CD4-positive, alpha-beta T cell (primary cell): ENCODE data around the gene DENND2C. TPM values are rescaled to one million over a fixed set of nuclear protein-coding genes. Genes with fewer than 3 reads are reported as not detected.

Experiments
- ATAC-seq: fragments of 200-7000 bp; cut with Tn5 transposase; one replicate; pipeline ENCODE4 v1.10.0; 2022; ENCODE audit warnings: mild to moderate bottlenecking; ENCODE audit not compliant: poor library complexity
- CTCF ChIA-PET: fragments of 350-600 bp; sonication (Branson Sonifier 250); formaldehyde crosslinking; loops from one replicate; lab custom pipeline; 2021; ENCODE audit warnings: antibody characterized with exemption, inconsistent platforms; lab: Charles Lee
- POLR2A ChIA-PET: fragments of 350-600 bp; sonication (Branson Sonifier 250); formaldehyde crosslinking; loops from one replicate; lab custom pipeline; 2021; ENCODE audit warnings: antibody characterized with exemption, inconsistent platforms; lab: Charles Lee
- DNase-seq, 14 experiments: peaks; one replicate each; pipeline ENCODE4 v3.0.0-alpha.2; 2013 to 2020; ENCODE audit warnings: mixed read lengths in 2 of 14
- H3K27ac ChIP-seq, 2 donors: one replicate each; pipeline versions ENCODE4 v1.5.1 to v1.7.0; 2013; ENCODE audit warnings: low read length in 2 of 2, low read depth in 1 of 2, mild to moderate bottlenecking in 1 of 2
- H3K27me3 ChIP-seq, 2 experiments: 1 replicate in 1 of 2; 2 replicates in 1 of 2; pipeline versions ENCODE4 v1.6.1 to v1.7.0; 2013; ENCODE audit warnings: low read length in 2 of 2, control low read depth in 1 of 2, mild to moderate bottlenecking in 1 of 2, moderate library complexity in 1 of 2; ENCODE audit not compliant: insufficient read depth in 2 of 2, control insufficient read depth in 1 of 2
- H3K36me3 ChIP-seq: one replicate; pipeline ENCODE4 v1.6.1; 2013; ENCODE audit warnings: low read length, control low read depth; ENCODE audit not compliant: insufficient read depth
- H3K4me1 ChIP-seq: one replicate; pipeline ENCODE4 v1.6.1; 2013; ENCODE audit warnings: low read length, control low read depth; ENCODE audit not compliant: insufficient read depth
- H3K4me3 ChIP-seq: one replicate; pipeline ENCODE4 v1.5.1; 2013; ENCODE audit warnings: mild to moderate bottlenecking, low read length, moderate library complexity
- H3K9me3 ChIP-seq, 2 experiments: 1 replicate in 1 of 2; 2 replicates in 1 of 2; pipeline versions ENCODE4 v1.6.1 to v1.7.0; 2013; ENCODE audit warnings: low read length in 2 of 2, mild to moderate bottlenecking in 2 of 2, control low read depth in 1 of 2, moderate library complexity in 1 of 2; ENCODE audit not compliant: control insufficient read depth in 1 of 2, insufficient read depth in 1 of 2
- H3K27ac Mint-ChIP-seq: one replicate; pipeline ENCODE4 v1.8.0; 2020; ENCODE audit warnings: mixed read lengths
- H3K27me3 Mint-ChIP-seq: one replicate; pipeline ENCODE4 v1.8.0; 2021; ENCODE audit warnings: mixed read lengths
- H3K36me3 Mint-ChIP-seq: one replicate; pipeline ENCODE4 v1.8.0; 2021; ENCODE audit warnings: low read depth, mixed read lengths
- H3K4me1 Mint-ChIP-seq: one replicate; pipeline ENCODE4 v1.8.0; 2021; ENCODE audit warnings: low read depth, mixed read lengths
- H3K4me3 Mint-ChIP-seq: one replicate; pipeline ENCODE4 v1.8.0; 2020; ENCODE audit warnings: mild to moderate bottlenecking, mixed read lengths
- H3K9me3 Mint-ChIP-seq: one replicate; pipeline ENCODE4 v1.8.0; 2020; ENCODE audit warnings: mixed read lengths
- CTCF ChIP-seq: fragments of 200-600 bp; IDR thresholded peaks from one replicate; pipeline ENCODE4 v1.8.0; 2022; ENCODE audit warnings: antibody characterized with exemption, mild to moderate bottlenecking
- intact Hi-C, 2 experiments: fragments of 100-400 bp; cut with DNase I in 1 of 2; cut with micrococcal nuclease in 1 of 2; formaldehyde crosslinking; loops; one replicate each; pipeline versions ENCODE4 v1.15.1 to v1.9.0; 2023 to 2025; cut with DNase I, micrococcal nuclease
- total RNA-seq, 174 experiments: library from RNA in 2 of 174; stranded (reverse) in 2 of 174; gene quantifications; one replicate each; pipeline ENCODE4 v1.2.3 and lab custom pipeline; 2021 to 2026

The DENND2C gene
- total RNA-seq, 2 experiments from 2014 or later: 1.6 to 2.0 TPM

DNA sequence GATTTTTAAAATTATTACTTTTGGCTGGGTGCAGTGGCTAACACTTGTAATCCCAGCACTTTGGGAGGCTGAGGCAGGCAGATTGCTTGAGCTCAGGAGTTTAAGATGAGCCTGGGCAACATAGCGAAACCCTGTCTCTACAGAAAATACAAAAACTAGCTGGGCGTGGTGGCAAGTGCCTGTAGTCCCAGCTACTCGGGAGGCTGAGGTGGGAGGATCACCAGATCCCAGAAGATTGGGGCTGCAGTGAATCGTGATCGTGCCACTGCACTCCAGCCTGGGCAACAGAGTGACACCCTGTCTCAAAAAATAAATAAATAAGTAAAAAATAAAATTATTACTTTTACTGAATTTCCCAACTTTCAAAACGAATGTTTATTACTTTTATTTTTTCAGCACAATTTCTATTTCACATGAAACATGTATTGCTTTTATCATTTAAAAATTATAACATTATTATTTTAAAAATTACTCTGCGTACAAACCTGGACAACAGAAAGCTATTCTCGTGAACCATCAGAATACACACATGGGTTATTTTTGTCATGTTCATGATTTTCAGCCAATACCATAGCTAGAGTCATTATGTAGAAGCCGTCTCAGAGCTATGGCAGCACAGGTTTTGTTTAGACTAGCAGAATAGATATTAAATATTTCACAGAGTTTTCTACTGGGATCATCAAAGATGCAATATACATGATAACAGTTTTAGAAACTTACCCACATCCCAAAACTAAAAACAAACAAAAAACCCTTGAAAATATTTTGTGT is 24.9 kb upstream of the DENND2C start:
- Mint-ChIP-seq H3K4me1 (no peaks in the 10 kb centered on the region), H3K27me3 (peaks cover 25% of the 10 kb centered on the region), H3K9me3 (no peaks in the 10 kb centered on the region), H3K36me3 (no peaks in the 10 kb centered on the region), H3K4me3 (no peak overlapping the region), H3K27ac (no peak overlapping the region)
- Histone ChIP-seq H3K9me3 (no peaks in the 10 kb centered on the region), H3K27ac (no peak overlapping the region), H3K36me3 (no peaks in the 10 kb centered on the region), H3K4me3 (no peak overlapping the region), H3K27me3 (no peaks in the 10 kb centered on the region), H3K4me1 (no peaks in the 10 kb centered on the region)
- CTCF ChIA-PET: interaction anchor here (1.2 kb wide), 1 partner anchor 8 kb away, joined by 4 read pairs; no protein-coding TSS in a partner anchor
- intact Hi-C loops: no loop called here
- no peak for ATAC-seq
- TF ChIP-seq CTCF: no peak
- POLR2A ChIA-PET: no interaction called here
- DNase-seq: no peak

DNA sequence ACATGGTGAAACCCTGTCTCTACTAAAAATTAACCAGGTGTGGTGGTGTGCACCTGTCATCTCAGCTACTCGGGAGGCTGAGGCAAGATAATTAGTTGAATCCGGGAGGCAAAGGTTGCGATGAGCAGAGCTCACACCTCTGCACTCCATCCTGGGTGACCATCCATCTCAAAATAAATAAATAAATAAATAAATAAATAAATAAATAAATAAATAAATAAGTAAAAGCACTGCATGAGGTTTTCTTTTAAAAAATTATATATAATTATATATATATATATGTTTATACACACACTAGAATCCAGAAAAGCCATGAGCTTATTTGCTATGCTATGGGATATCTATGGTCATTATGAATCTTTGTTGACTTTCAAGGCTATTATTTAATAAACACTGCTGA is 23.1 kb upstream of the DENND2C start:
- no peak for ATAC-seq
- H3K27me3 ChIP-seq: peaks cover 0 to 8% of the 10 kb centered on the region in 2 experiments
- no peak overlapping the region for H3K27ac Mint-ChIP-seq
- no peaks in the 10 kb centered on the region for H3K36me3 Mint-ChIP-seq
- intact Hi-C loops: no loop called here
- H3K27me3 Mint-ChIP-seq: peaks cover 37% of the 10 kb centered on the region
- ChIA-PET CTCF (no interaction called here), POLR2A (no interaction called here)
- no peaks in the 10 kb centered on the region for H3K9me3 Mint-ChIP-seq
- H3K9me3 ChIP-seq: no peaks in the 10 kb centered on the region
- no peak overlapping the region for H3K27ac ChIP-seq
- no peaks in the 10 kb centered on the region for H3K4me1 ChIP-seq
- H3K4me1 Mint-ChIP-seq: no peaks in the 10 kb centered on the region
- H3K36me3 ChIP-seq: no peaks in the 10 kb centered on the region
- no peak for DNase-seq
- no peak overlapping the region for H3K4me3 Mint-ChIP-seq
- no peak for TF ChIP-seq CTCF
- H3K4me3 ChIP-seq: no peak overlapping the region

DNA sequence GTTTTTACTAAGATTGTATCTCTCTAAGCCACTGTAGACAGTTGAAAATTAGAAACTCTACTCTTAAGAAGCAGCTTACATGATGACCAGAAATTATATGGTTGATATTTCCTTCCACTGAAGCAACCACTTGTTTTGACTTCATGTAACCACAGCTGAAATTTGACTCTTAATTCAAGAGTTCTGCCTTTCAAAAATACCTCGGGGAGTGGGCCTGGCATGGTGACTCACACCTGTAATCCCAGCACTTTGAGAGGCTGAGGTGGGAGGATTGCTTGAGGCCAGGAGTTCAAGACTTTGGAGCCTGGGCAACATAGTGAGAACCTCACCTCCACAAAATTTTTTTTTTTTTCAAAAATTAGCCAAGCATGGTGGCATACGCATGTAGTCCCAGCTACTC is 21.2 kb upstream of the DENND2C start:
- Mint-ChIP-seq H3K27me3 (peaks cover 52% of the 10 kb centered on the region), H3K27ac (no peak overlapping the region), H3K4me3 (no peak overlapping the region), H3K9me3 (no peaks in the 10 kb centered on the region), H3K36me3 (no peaks in the 10 kb centered on the region), H3K4me1 (no peaks in the 10 kb centered on the region)
- Histone ChIP-seq H3K4me3 (no peak overlapping the region), H3K9me3 (no peaks in the 10 kb centered on the region), H3K27ac (no peak overlapping the region), H3K4me1 (no peaks in the 10 kb centered on the region), H3K27me3 (peaks cover 5 to 9% of the 10 kb centered on the region in 2 experiments), H3K36me3 (no peaks in the 10 kb centered on the region)
- no peak for TF ChIP-seq CTCF
- no peak for DNase-seq
- CTCF ChIA-PET: no interaction called here
- POLR2A ChIA-PET: no interaction called here
- no peak for ATAC-seq
- intact Hi-C loops: no loop called here
